H1 (cell line): ENCODE data around the gene NR5A2. TPM values are rescaled to one million over a fixed set of nuclear protein-coding genes. Genes with fewer than 3 reads are reported as not detected.
A peak's percentile ranks its signal among the peaks of the same experiment; 100 is the strongest.

ENCODE experiments used
- CTCF ChIA-PET: fragments of 300-600 bp; sonication (Branson Sonifier 250); formaldehyde crosslinking; loops from one replicate; lab custom pipeline; 2021; ENCODE audit not compliant: partially characterized antibody; lab: Charles Lee
- POLR2A ChIA-PET: fragments of 300-600 bp; sonication (Branson Sonifier 250); formaldehyde crosslinking; loops from one replicate; lab custom pipeline; 2021; ENCODE audit warnings: inconsistent platforms; ENCODE audit not compliant: partially characterized antibody; lab: Charles Lee
- DNase-seq, 2 experiments: peaks; one replicate each; pipeline versions ENCODE4 v3.0.0 to v3.0.0-alpha.2; 2010 to 2022; ENCODE audit warnings: low spot score in 2 of 2, low read depth in 1 of 2, mixed read lengths in 1 of 2
- FAIRE-seq: peaks from 2 replicates; lab custom pipeline; 2011; peaks lifted over from hg19 to GRCh38; lab: Jason Lieb, UNC
- H2AFZ ChIP-seq: 2 replicates; pipeline ENCODE4 v1.8.1; 2012; ENCODE audit warnings: low read length, inconsistent platforms
- H2AK5ac ChIP-seq: 2 replicates; pipeline ENCODE4 v1.6.1; 2013; ENCODE audit warnings: low read depth, low read length
- H2BK120ac ChIP-seq: replicated peaks from 2 replicates; pipeline ENCODE3; 2013; ENCODE audit warnings: low read depth, low read length, inconsistent platforms
- H2BK12ac ChIP-seq: 2 replicates; pipeline ENCODE4 v1.6.1; 2013; ENCODE audit warnings: low read depth, low read length
- H2BK15ac ChIP-seq: 2 replicates; pipeline ENCODE4 v1.6.1; 2013; ENCODE audit warnings: low read length
- H2BK20ac ChIP-seq: 2 replicates; pipeline ENCODE4 v1.6.1; 2013; ENCODE audit warnings: low read length
- H2BK5ac ChIP-seq: 2 replicates; pipeline ENCODE4 v1.6.1; 2013; ENCODE audit warnings: low read depth, low read length
- H3K14ac ChIP-seq: 2 replicates; pipeline ENCODE4 v1.6.1; 2013; ENCODE audit warnings: inconsistent platforms; ENCODE audit not compliant: insufficient read length
- H3K18ac ChIP-seq: 2 replicates; pipeline ENCODE4 v1.6.1; 2013; ENCODE audit warnings: low read length; ENCODE audit errors: extremely low read depth
- H3K23ac ChIP-seq: 2 replicates; pipeline ENCODE4 v1.6.1; 2013; ENCODE audit warnings: inconsistent platforms; ENCODE audit not compliant: insufficient read length
- H3K23me2 ChIP-seq: 2 replicates; pipeline ENCODE4 v1.6.1; 2013; ENCODE audit warnings: low read depth, low read length
- H3K27ac ChIP-seq: 2 replicates; pipeline ENCODE4 v1.6.1; 2011; ENCODE audit warnings: low read depth, low read length, inconsistent platforms
- H3K27me3 ChIP-seq, 4 experiments: replicated peaks in 1 of 4; 1 replicate in 1 of 4; 2 replicates in 3 of 4; pipeline versions ENCODE4 v1.6.1 to v1.8.1; 2011 to 2013; ENCODE audit warnings: low read length in 3 of 4, mild to moderate bottlenecking in 3 of 4, inconsistent platforms in 2 of 4, mixed read lengths in 2 of 4, moderate library complexity in 1 of 4; ENCODE audit not compliant: control insufficient read depth in 3 of 4, insufficient read depth in 3 of 4; ENCODE audit errors: extremely low read depth in 1 of 4
- H3K36me3 ChIP-seq, 4 experiments: 2 replicates each; pipeline versions ENCODE4 v1.6.1 to v1.8.1; 2011 to 2013; ENCODE audit warnings: mild to moderate bottlenecking in 4 of 4, low read length in 3 of 4, moderate library complexity in 2 of 4, control low read depth in 1 of 4, inconsistent platforms in 1 of 4; ENCODE audit not compliant: insufficient read depth in 4 of 4, control insufficient read depth in 2 of 4
- H3K4ac ChIP-seq: replicated peaks from 2 replicates; pipeline ENCODE3; 2013; ENCODE audit warnings: low read length, low read depth, mixed read lengths, inconsistent platforms; ENCODE audit not compliant: insufficient read length
- H3K4me1 ChIP-seq, 4 experiments: replicated peaks in 1 of 4; 1 replicate in 1 of 4; 2 replicates in 3 of 4; pipeline versions ENCODE4 v1.6.1 to v1.8.1; 2011 to 2013; ENCODE audit warnings: low read length in 3 of 4, inconsistent platforms in 2 of 4, mixed read lengths in 1 of 4; ENCODE audit not compliant: insufficient read depth in 4 of 4, control insufficient read depth in 3 of 4
- H3K4me2 ChIP-seq, 2 experiments: 2 replicates each; pipeline versions ENCODE4 v1.6.1 to v1.8.1; 2011 to 2013; ENCODE audit warnings: low read depth in 2 of 2, low read length in 2 of 2, control low read depth in 1 of 2, inconsistent platforms in 1 of 2, mild to moderate bottlenecking in 1 of 2; ENCODE audit not compliant: insufficient read depth in 1 of 2
- H3K4me3 ChIP-seq, 4 experiments: fragments of 200-600, 300-600 bp in 1 of 4; sonication (generic), shearing (Covaris generic), sonication (Bioruptor Twin) in 1 of 4; 2 replicates each; pipeline versions ENCODE4 v1.5.1 to v1.8.1; 2011 to 2016; ENCODE audit warnings: low read length in 4 of 4, low read depth in 3 of 4, control low read depth in 2 of 4, inconsistent platforms in 2 of 4, mild to moderate bottlenecking in 2 of 4, mixed read lengths in 1 of 4, moderate library complexity in 1 of 4; ENCODE audit not compliant: insufficient read depth in 2 of 4; ENCODE audit errors: extremely low read depth in 1 of 4
- H3K56ac ChIP-seq: replicated peaks from 2 replicates; pipeline ENCODE3; 2013; ENCODE audit warnings: low read depth, mild to moderate bottlenecking, mixed read lengths, low read length, inconsistent platforms; ENCODE audit not compliant: insufficient read length
- H3K79me1 ChIP-seq: 2 replicates; pipeline ENCODE4 v1.6.1; 2013; ENCODE audit warnings: low read depth, low read length, control low read depth
- H3K79me2 ChIP-seq, 2 experiments: 2 replicates each; pipeline versions ENCODE4 v1.6.1 to v1.8.1; 2012 to 2013; ENCODE audit warnings: low read length in 2 of 2, mild to moderate bottlenecking in 2 of 2, inconsistent platforms in 1 of 2; ENCODE audit not compliant: insufficient read depth in 2 of 2, control insufficient read depth in 1 of 2
- H3K9ac ChIP-seq, 4 experiments: replicated peaks in 1 of 4; 1 replicate in 1 of 4; 2 replicates in 3 of 4; pipeline versions ENCODE4 v1.6.1 to v1.8.1; 2011 to 2013; ENCODE audit warnings: low read depth in 3 of 4, low read length in 3 of 4, control low read depth in 2 of 4, mild to moderate bottlenecking in 2 of 4, moderate library complexity in 2 of 4, inconsistent platforms in 1 of 4; ENCODE audit errors: extremely low read depth in 1 of 4
- H3K9me3 ChIP-seq, 2 experiments: 2 replicates each; pipeline versions ENCODE4 v1.6.1 to v1.8.1; 2012 to 2013; ENCODE audit warnings: mild to moderate bottlenecking in 2 of 2, moderate library complexity in 2 of 2, control low read depth in 1 of 2, inconsistent platforms in 1 of 2, low read depth in 1 of 2, low read length in 1 of 2, mixed read lengths in 1 of 2; ENCODE audit not compliant: insufficient read depth in 2 of 2
- H4K20me1 ChIP-seq, 2 experiments: replicated peaks in 1 of 2; 2 replicates each; pipeline versions ENCODE3 to v1.8.1; 2011 to 2013; ENCODE audit warnings: inconsistent platforms in 2 of 2, low read length in 2 of 2, mild to moderate bottlenecking in 1 of 2; ENCODE audit not compliant: insufficient read depth in 2 of 2, control insufficient read depth in 1 of 2
- H4K5ac ChIP-seq: 2 replicates; pipeline ENCODE4 v1.6.1; 2013; ENCODE audit warnings: low read length, low read depth, mixed read lengths, inconsistent platforms; ENCODE audit not compliant: insufficient read length
- H4K8ac ChIP-seq: 2 replicates; pipeline ENCODE4 v1.8.0; 2013; ENCODE audit warnings: mild to moderate bottlenecking, moderate library complexity, low read length, inconsistent platforms; ENCODE audit not compliant: insufficient read depth; ENCODE audit errors: extremely low read depth
- H4K91ac ChIP-seq: replicated peaks from 2 replicates; pipeline ENCODE3; 2013; ENCODE audit warnings: low read length, mixed read lengths, inconsistent platforms; ENCODE audit not compliant: insufficient read length
- BACH1 ChIP-seq: IDR thresholded peaks from 2 replicates; pipeline ENCODE4 v1.6.1; 2012; ENCODE audit warnings: low read length, improper control_type of control experiment
- BCL11A ChIP-seq, 2 experiments: IDR thresholded peaks; one replicate each; pipeline ENCODE4 v1.6.1; 2011; ENCODE audit warnings: low read depth in 2 of 2, low read length in 2 of 2, mild to moderate bottlenecking in 2 of 2
- CBX8 ChIP-seq: fragments of 300-800, 300-1000 bp; sonication (generic); IDR thresholded peaks from 2 replicates; pipeline ENCODE4 v1.7.1; 2016; ENCODE audit warnings: low read depth, low read length, borderline replicate concordance
- CEBPB ChIP-seq: IDR thresholded peaks from 2 replicates; pipeline ENCODE4 v1.6.1; 2012; ENCODE audit warnings: low read depth, low read length
- GTF2F1 ChIP-seq: IDR thresholded peaks from 2 replicates; pipeline ENCODE4 v1.6.1; 2012; ENCODE audit warnings: low read depth, low read length, improper control_type of control experiment, borderline replicate concordance
- HDAC2 ChIP-seq, 2 experiments: fragments of 300-600 bp in 1 of 2; sonication (generic) in 1 of 2; IDR thresholded peaks; 2 replicates each; pipeline ENCODE4 v1.6.1; 2011 to 2012; ENCODE audit warnings: low read depth in 2 of 2, low read length in 2 of 2, mild to moderate bottlenecking in 2 of 2, moderate library complexity in 2 of 2, borderline replicate concordance in 1 of 2, inconsistent platforms in 1 of 2
- KDM4A ChIP-seq: IDR thresholded peaks from one replicate; pipeline ENCODE4 v1.7.1; 2012; ENCODE audit warnings: low read depth, mild to moderate bottlenecking, moderate library complexity, low read length, inconsistent platforms; ENCODE audit not compliant: severe bottlenecking
- KDM5A ChIP-seq: fragments of 200-600 bp; IDR thresholded peaks from 2 replicates; pipeline ENCODE4 v1.7.1; 2012; ENCODE audit warnings: mild to moderate bottlenecking, low read length, inconsistent platforms, mixed read lengths
- NRF1 ChIP-seq: IDR thresholded peaks from 2 replicates; pipeline ENCODE4 v1.6.1; 2011; ENCODE audit warnings: mild to moderate bottlenecking, low read depth, low read length, improper control_type of control experiment
- PHF8 ChIP-seq: fragments of 200-600 bp; sonication (generic); conservative IDR thresholded peaks from 2 replicates; pipeline ENCODE4 v1.7.1; 2012; ENCODE audit warnings: low read depth, mild to moderate bottlenecking, inconsistent platforms, low read length, moderate library complexity
- TAF1 ChIP-seq: IDR thresholded peaks from 2 replicates; pipeline ENCODE4 v1.6.1; 2011; ENCODE audit warnings: mild to moderate bottlenecking, low read depth, low read length
- WGBS, 2 experiments: shearing (Covaris generic) in 1 of 2; methylation state at CpG; one replicate each; pipeline versions ENCODE4 v1.1.6 to v1.1.7; 2013 to 2015; ENCODE audit warnings: low lambda C conversion rate in 2 of 2, mixed read lengths in 2 of 2, inconsistent platforms in 1 of 2, low coverage in 1 of 2, missing lambda C conversion rate in 1 of 2; ENCODE audit not compliant: insufficient replicate concordance in 2 of 2, insufficient coverage in 1 of 2, insufficient read length in 1 of 2; ENCODE audit errors: extremely low coverage in 1 of 2, missing lambda C conversion rate in 1 of 2; 5-methylcytosine and 5-hydroxymethylcytosine counted together
- polyA plus RNA-seq, 7 experiments: library from polyadenylated mRNA; depleted of rRNA in 3 of 7; stranded (reverse) in 5 of 7; unstranded in 2 of 7; fragments of >200 nt in 5 of 7; fragments of 200-250 nt in 2 of 7; gene quantifications; 1 replicate in 5 of 7; 2 replicates in 1 of 7; 4 replicates in 1 of 7; pipeline versions ENCODE4 v1.2.1 to v1.2.3, GENCODE V29; 2011 to 2013; ENCODE audit warnings: missing spikeins in 2 of 7, mixed read lengths in 2 of 7
- total RNA-seq: library from RNA; stranded (reverse); fragmentation: NEBNext Ultra II Directional; extraction: Animal tissue kit (Norgen Biotek cat#: 25700); gene quantifications from 2 replicates; pipeline ENCODE4 v1.2.1, GENCODE V29; 2021
- TF ChIP-seq, protein P1 (sequence below): IDR thresholded peaks from 2 replicates; pipeline ENCODE4 v1.6.1; 2012; ENCODE audit warnings: low read length, inconsistent platforms

The NR5A2 gene
- total and polyA plus RNA-seq, 2 of the 8 experiments (the other 6 are each of a cell fraction or from before 2014, with no cell fraction given): 1.7 to 11.6 TPM

DNA sequence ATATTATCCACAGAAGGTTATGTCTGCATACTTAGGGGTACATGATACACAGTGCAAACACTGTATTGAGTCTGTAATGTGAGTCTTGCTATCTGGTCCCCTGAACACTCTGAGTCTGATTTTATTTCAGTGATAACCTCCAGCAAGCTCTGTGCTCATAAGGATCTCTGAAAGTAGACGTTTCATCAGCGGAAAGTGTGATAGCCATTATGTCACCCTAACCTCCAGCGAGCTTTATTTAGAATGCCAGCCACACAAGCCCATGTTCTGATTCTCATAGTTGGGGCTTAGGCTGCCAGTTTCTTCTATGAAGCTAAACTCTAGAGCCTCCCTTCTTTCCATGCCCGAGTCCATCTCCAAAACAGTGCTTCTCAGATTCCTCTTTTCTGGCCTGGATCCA lies 3.3 kb downstream of the NR5A2 start:
- no peak overlapping the region for H4K8ac ChIP-seq
- H4K20me1 ChIP-seq: no peaks in the 10 kb centered on the region
- no peak overlapping the region for H3K4ac ChIP-seq
- ChIA-PET CTCF (interaction anchor here (0.6 to 0.7 kb wide), 2 partner anchors 8 to 250 kb away, joined by 3 read pairs; no protein-coding TSS in a partner anchor), POLR2A (interaction anchor here (1.1 to 3.6 kb wide), 2 partner anchors 8 to 14 kb away, joined by 3 to 13 read pairs; no protein-coding TSS in a partner anchor)
- no peak overlapping the region for H2BK12ac ChIP-seq
- peaks cover 2 to 17% (median 6%) of the 10 kb centered on the region in 4 experiments; a peak in 6 of 7 replicates for H3K4me1 ChIP-seq
- H2AFZ ChIP-seq: no peak overlapping the region
- no peak overlapping the region for H2BK15ac ChIP-seq
- H3K14ac ChIP-seq: no peak overlapping the region
- FAIRE-seq: no peak
- H4K5ac ChIP-seq: no peak overlapping the region
- no peak overlapping the region for H3K4me3 ChIP-seq
- H2BK120ac ChIP-seq: no peak overlapping the region
- H3K79me1 ChIP-seq: no peaks in the 10 kb centered on the region
- H3K23me2 ChIP-seq: peaks cover 21% of the 10 kb centered on the region
- peak overlapping the region; percentile 17; the same call in 1 of the 2 replicates for H2AK5ac ChIP-seq
- peaks cover 5 to 59% (median 37%) of the 10 kb centered on the region in 4 experiments; a peak in 6 of 7 replicates for H3K27me3 ChIP-seq
- no peaks in the 10 kb centered on the region for H3K79me2 ChIP-seq
- H3K9me3 ChIP-seq: no peaks in the 10 kb centered on the region
- no peak overlapping the region for H2BK20ac ChIP-seq
- H3K18ac ChIP-seq: no peak overlapping the region
- no peak overlapping the region for H3K56ac ChIP-seq
- H3K27ac ChIP-seq: no peak overlapping the region
- no peak overlapping the region for H4K91ac ChIP-seq
- no peak overlapping the region for H2BK5ac ChIP-seq
- H3K36me3 ChIP-seq: no peaks in the 10 kb centered on the region
- DNase-seq: no peak
- H3K23ac ChIP-seq: no peak overlapping the region
- 72% methylated on average over 4 of the region's 4 CpGs; no CpG with 5 or more reads in 1 of the 2 experiments for WGBS, 2 experiments
- no peak overlapping the region; a peak in 1 of 4 replicates for H3K4me2 ChIP-seq
- H3K9ac ChIP-seq: no peak overlapping the region
- TF ChIP-seq KDM4A (no peak), GTF2F1 (no peak), PHF8 (no peak), HDAC2 (IDR thresholded peaks at IDR 0.05; ENCODE audit: borderline replicate concordance in 1 of 2, low read depth in 2 of 2, low read length in 2 of 2) (no peak), BCL11A (IDR thresholded peaks at IDR 0.05; ENCODE audit: low read depth in 2 of 2, low read length in 2 of 2) (no peak), KDM5A (no peak), CEBPB (no peak), BACH1 (no peak), TAF1 (no peak), NRF1 (no peak), CBX8 (no peak)
- TF ChIP-seq, protein P1, sequence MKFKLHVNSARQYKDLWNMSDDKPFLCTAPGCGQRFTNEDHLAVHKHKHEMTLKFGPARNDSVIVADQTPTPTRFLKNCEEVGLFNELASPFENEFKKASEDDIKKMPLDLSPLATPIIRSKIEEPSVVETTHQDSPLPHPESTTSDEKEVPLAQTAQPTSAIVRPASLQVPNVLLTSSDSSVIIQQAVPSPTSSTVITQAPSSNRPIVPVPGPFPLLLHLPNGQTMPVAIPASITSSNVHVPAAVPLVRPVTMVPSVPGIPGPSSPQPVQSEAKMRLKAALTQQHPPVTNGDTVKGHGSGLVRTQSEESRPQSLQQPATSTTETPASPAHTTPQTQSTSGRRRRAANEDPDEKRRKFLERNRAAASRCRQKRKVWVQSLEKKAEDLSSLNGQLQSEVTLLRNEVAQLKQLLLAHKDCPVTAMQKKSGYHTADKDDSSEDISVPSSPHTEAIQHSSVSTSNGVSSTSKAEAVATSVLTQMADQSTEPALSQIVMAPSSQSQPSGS: no peak
